ENCODE measurements around the gene SCN2A. TPM values are rescaled to one million over a fixed set of nuclear protein-coding genes. Genes with fewer than 3 reads are reported as not detected.

The SCN2A gene
- total and polyA plus RNA-seq, 10 of the 15 experiments (the other 5 are each of a cell fraction or from before 2014, with no cell fraction given), result 0.01 TPM; not detected in 8

GRCh38 chr2:165251366-165251765 lies 12.2 kb downstream of the SCN2A start:
- Histone ChIP-seq H4K20me1 (ENCODE audit: control insufficient read depth, insufficient read depth) (no peaks in the 10 kb centered on the region), H2AFZ (ENCODE audit: control insufficient read depth, low read depth, low read length) (no peak overlapping the region), H3K4me3 (no peak overlapping the region), H3K36me3 (ENCODE audit: control insufficient read depth in 2 of 2, insufficient read depth in 2 of 2, low read length in 1 of 2) (no peaks in the 10 kb centered on the region), H3K27ac (ENCODE audit: control insufficient read depth, insufficient read depth) (no peak overlapping the region), H3K4me2 (ENCODE audit: control insufficient read depth, insufficient read depth) (no peak overlapping the region), H3K9me3 (replicated peaks; ENCODE audit: control insufficient read depth, insufficient read depth, low read length) (no peaks in the 10 kb centered on the region), H3K27me3 (replicated peaks in 1 of 2; ENCODE audit: control insufficient read depth in 2 of 2, insufficient read depth in 2 of 2, low read length in 1 of 2) (no peaks in the 10 kb centered on the region), H3K9ac (ENCODE audit: control insufficient read depth, insufficient read depth, low read length) (no peak overlapping the region), H3K79me2 (ENCODE audit: control insufficient read depth, insufficient read depth, low read length) (no peaks in the 10 kb centered on the region), H3K4me1 (ENCODE audit: control insufficient read depth, insufficient read depth, low read length) (no peaks in the 10 kb centered on the region)
- FAIRE-seq, result no peak
- 4% methylated on average over 4 of the region's 4 CpGs for WGBS (ENCODE audit: insufficient coverage, insufficient replicate concordance, low lambda C conversion rate, missing lambda C conversion rate)
- intact Hi-C loops (cut with micrococcal nuclease; ENCODE audit: unreplicated experiment) (no loop called here), in situ Hi-C loops (cut with MboI) (no loop called here)
- ChIA-PET SMC1A (ENCODE audit: uncharacterized antibody, unreplicated experiment) (no interaction called here), CTCF (interaction anchor here (0.7 kb wide), 1 partner anchor 258 kb away, joined by 4 read pairs; no protein-coding TSS in a partner anchor), POLR2A (no interaction called here), RAD21 (ENCODE audit: unreplicated experiment) (no interaction called here)
- no peak for ATAC-seq
- DNase-seq (ENCODE audit: low read depth, low spot score), result no peak
- BruUV-seq (replicated peaks), result no TSS peak
- no peak for TF ChIP-seq TAF1 (IDR thresholded peaks at IDR 0.05; ENCODE audit: borderline replicate concordance, low read depth, low read length)
- TF ChIP-seq POU2F2 (IDR thresholded peaks at IDR 0.05; ENCODE audit: borderline replicate concordance, low read depth, low read length), result no peak
- TF ChIP-seq RB1 (IDR thresholded peaks at IDR 0.05; ENCODE audit: borderline replicate concordance), result no peak
- no peak for TF ChIP-seq CREB1 (IDR thresholded peaks at IDR 0.05; ENCODE audit: low read depth)
- no peak for TF ChIP-seq CUX1 (IDR thresholded peaks at IDR 0.05; ENCODE audit: insufficient replicate concordance, low read depth, low read length)
- no peak for TF ChIP-seq E4F1 (IDR thresholded peaks at IDR 0.05; ENCODE audit: borderline replicate concordance, partially characterized antibody)
- no peak for TF ChIP-seq IRF5 (IDR thresholded peaks at IDR 0.05; ENCODE audit: borderline replicate concordance)
- no peak for TF ChIP-seq CHD1 (IDR thresholded peaks at IDR 0.05; ENCODE audit: low read depth, low read length)
- TF ChIP-seq CHD4 (IDR thresholded peaks at IDR 0.05), result no peak
- TF ChIP-seq ZNF24 (IDR thresholded peaks at IDR 0.05), result no peak
- TF ChIP-seq REST (IDR thresholded peaks at IDR 0.05; ENCODE audit: low read depth, low read length), result no peak
- no peak for TF ChIP-seq ZSCAN29 (IDR thresholded peaks at IDR 0.05)
- TF ChIP-seq BRCA1 (IDR thresholded peaks at IDR 0.05; ENCODE audit: low read depth, low read length), result no peak
